K562 (cell line): ENCODE data around the gene MYLIP. TPM values are rescaled to one million over a fixed set of nuclear protein-coding genes. Genes with fewer than 3 reads are reported as not detected.

Experiments used
- SP1 ChIP-seq: sonication (generic); formaldehyde crosslinking; IDR thresholded peaks from 2 replicates; pipeline ENCODE4 v1.8.1; 2022; ENCODE audit warnings: mild to moderate bottlenecking, missing genetic modification reagents
- ZNF217 ChIP-seq: sonication (generic); formaldehyde crosslinking; IDR thresholded peaks from 2 replicates; pipeline ENCODE4 v1.8.0; 2022; ENCODE audit warnings: mild to moderate bottlenecking, missing genetic modification reagents
- ZNF830 ChIP-seq: fragments of 250-450 bp; sonication (Bioruptor Pico); IDR thresholded peaks from 2 replicates; pipeline ENCODE4 v1.5.0; 2021; ENCODE audit warnings: mild to moderate bottlenecking
- polyA plus RNA-seq, 8 experiments: library from polyadenylated mRNA; depleted of rRNA in 4 of 8; stranded (reverse) in 5 of 8; unstranded in 3 of 8; fragments of >200 nt; fragmentation: Nextera tagmentation in 2 of 8; fragmentation: Illumina TruSeq in 1 of 8; extraction: Ambion mirVana in 2 of 8; extraction: Trizol in 1 of 8; gene quantifications; 2 replicates each; pipeline versions ENCODE4 v1.2.1 to v1.2.3, GENCODE V29; 2011 to 2014; ENCODE audit warnings: inconsistent platforms in 1 of 8, missing spikeins in 1 of 8
- total RNA-seq, 7 experiments: library from RNA; depleted of rRNA in 6 of 7; stranded (reverse); fragments of >200 nt in 6 of 7; fragmentation: Illumina TruSeq in 2 of 7; extraction: Trizol in 2 of 7; gene quantifications; 2 replicates each; pipeline versions ENCODE4 v1.2.1 to v1.2.3, GENCODE V29; 2011 to 2021; ENCODE audit warnings: low replicate concordance in 1 of 7
- TF ChIP-seq, protein P1 (sequence below), 2 experiments: fragments of 450-650 bp in 1 of 2; sonication (generic) in 1 of 2; formaldehyde crosslinking in 1 of 2; IDR thresholded peaks in 1 of 2; conservative IDR thresholded peaks in 1 of 2; 2 replicates each; pipeline versions ENCODE4 v1.6.1 to v1.8.1; 2016 to 2023; ENCODE audit warnings: mild to moderate bottlenecking in 2 of 2, moderate library complexity in 2 of 2, inconsistent platforms in 1 of 2, missing genetic modification reagents in 1 of 2
- TF ChIP-seq, protein P2 (sequence below): sonication (generic); formaldehyde crosslinking; IDR thresholded peaks from 2 replicates; pipeline ENCODE4 v1.8.0; 2023; ENCODE audit warnings: missing genetic modification reagents, mild to moderate bottlenecking, borderline replicate concordance
- TF ChIP-seq, protein P3 (sequence below): fragments of 450-650 bp; IDR thresholded peaks from 2 replicates; pipeline ENCODE4 v1.6.1; 2017; ENCODE audit warnings: antibody characterized with exemption, mild to moderate bottlenecking
- TF ChIP-seq, protein P4 (sequence below): fragments of 250-450 bp; sonication (Bioruptor Pico); IDR thresholded peaks from 2 replicates; pipeline ENCODE4 v1.5.0; 2020; ENCODE audit warnings: mild to moderate bottlenecking
- TF ChIP-seq, protein P5 (sequence below): fragments of 450-650 bp; IDR thresholded peaks from 2 replicates; pipeline ENCODE4 v1.6.1; 2016; ENCODE audit warnings: mild to moderate bottlenecking
- TF ChIP-seq, protein P6 (sequence below): fragments of 450-650 bp; conservative IDR thresholded peaks from 2 replicates; pipeline ENCODE4 v1.6.1; 2016; ENCODE audit warnings: missing genetic modification characterization, low read depth, mild to moderate bottlenecking, missing compliant biosample characterization, moderate library complexity

Gene MYLIP
- total and polyA plus RNA-seq, 9 of the 15 experiments (the other 6 are each of a cell fraction or from before 2014, with no cell fraction given): 10.8 to 43.5 (median 31.5) TPM

DNA sequence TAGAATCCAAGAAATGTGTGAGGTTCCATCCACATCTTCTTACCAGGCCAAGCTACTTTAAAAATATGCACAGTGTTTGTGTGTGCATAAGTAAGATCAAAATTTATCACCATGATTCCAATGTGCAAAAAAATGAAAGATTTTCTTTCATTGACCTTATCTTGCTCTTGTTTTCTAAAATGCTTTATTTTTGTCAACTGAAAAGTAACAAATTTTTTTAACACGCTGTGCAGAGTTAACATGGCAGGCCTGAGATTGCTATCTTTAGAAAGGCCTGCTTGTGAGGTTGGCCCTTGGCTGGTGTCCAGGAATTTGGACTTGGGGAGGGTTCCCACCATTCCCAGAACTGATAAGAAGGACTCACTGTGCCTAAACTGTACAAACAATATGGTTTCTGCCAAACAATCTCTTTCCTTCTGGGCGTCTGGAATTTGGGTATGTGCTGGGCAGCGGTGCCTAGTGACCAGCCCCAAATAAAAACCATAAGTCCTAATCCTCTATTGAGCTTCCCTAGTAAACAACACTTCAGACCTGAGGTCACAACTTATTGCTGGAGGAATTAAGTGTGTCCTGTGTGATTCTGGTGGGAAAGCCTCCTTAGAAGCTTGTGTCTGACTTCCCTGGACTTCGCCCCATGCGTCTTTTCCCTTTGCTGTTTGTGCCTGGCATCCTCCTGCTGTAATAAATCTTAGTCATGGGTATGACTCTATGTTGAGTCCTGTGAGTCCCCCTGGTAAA lies 19.8 kb upstream of the MYLIP start (continued):
- TF ChIP-seq, protein P1, sequence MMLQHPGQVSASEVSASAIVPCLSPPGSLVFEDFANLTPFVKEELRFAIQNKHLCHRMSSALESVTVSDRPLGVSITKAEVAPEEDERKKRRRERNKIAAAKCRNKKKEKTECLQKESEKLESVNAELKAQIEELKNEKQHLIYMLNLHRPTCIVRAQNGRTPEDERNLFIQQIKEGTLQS (IDR thresholded peaks at IDR 0.05): no peak; the same call in 1 of the 2 replicates
- TF ChIP-seq, protein P1 (CRISPR knock-in tag; conservative IDR thresholded peaks at IDR 0.05): no peak
- TF ChIP-seq, protein P2, sequence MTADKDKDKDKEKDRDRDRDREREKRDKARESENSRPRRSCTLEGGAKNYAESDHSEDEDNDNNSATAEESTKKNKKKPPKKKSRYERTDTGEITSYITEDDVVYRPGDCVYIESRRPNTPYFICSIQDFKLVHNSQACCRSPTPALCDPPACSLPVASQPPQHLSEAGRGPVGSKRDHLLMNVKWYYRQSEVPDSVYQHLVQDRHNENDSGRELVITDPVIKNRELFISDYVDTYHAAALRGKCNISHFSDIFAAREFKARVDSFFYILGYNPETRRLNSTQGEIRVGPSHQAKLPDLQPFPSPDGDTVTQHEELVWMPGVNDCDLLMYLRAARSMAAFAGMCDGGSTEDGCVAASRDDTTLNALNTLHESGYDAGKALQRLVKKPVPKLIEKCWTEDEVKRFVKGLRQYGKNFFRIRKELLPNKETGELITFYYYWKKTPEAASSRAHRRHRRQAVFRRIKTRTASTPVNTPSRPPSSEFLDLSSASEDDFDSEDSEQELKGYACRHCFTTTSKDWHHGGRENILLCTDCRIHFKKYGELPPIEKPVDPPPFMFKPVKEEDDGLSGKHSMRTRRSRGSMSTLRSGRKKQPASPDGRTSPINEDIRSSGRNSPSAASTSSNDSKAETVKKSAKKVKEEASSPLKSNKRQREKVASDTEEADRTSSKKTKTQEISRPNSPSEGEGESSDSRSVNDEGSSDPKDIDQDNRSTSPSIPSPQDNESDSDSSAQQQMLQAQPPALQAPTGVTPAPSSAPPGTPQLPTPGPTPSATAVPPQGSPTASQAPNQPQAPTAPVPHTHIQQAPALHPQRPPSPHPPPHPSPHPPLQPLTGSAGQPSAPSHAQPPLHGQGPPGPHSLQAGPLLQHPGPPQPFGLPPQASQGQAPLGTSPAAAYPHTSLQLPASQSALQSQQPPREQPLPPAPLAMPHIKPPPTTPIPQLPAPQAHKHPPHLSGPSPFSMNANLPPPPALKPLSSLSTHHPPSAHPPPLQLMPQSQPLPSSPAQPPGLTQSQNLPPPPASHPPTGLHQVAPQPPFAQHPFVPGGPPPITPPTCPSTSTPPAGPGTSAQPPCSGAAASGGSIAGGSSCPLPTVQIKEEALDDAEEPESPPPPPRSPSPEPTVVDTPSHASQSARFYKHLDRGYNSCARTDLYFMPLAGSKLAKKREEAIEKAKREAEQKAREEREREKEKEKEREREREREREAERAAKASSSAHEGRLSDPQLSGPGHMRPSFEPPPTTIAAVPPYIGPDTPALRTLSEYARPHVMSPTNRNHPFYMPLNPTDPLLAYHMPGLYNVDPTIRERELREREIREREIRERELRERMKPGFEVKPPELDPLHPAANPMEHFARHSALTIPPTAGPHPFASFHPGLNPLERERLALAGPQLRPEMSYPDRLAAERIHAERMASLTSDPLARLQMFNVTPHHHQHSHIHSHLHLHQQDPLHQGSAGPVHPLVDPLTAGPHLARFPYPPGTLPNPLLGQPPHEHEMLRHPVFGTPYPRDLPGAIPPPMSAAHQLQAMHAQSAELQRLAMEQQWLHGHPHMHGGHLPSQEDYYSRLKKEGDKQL: no peak
- TF ChIP-seq ZNF830 (CRISPR knock-in tag) (no peak), SP1 (CRISPR knock-in tag) (peak; percentile 56; the same call in 1 of the 2 replicates), ZNF217 (CRISPR knock-in tag) (no peak)
- TF ChIP-seq, protein P3, sequence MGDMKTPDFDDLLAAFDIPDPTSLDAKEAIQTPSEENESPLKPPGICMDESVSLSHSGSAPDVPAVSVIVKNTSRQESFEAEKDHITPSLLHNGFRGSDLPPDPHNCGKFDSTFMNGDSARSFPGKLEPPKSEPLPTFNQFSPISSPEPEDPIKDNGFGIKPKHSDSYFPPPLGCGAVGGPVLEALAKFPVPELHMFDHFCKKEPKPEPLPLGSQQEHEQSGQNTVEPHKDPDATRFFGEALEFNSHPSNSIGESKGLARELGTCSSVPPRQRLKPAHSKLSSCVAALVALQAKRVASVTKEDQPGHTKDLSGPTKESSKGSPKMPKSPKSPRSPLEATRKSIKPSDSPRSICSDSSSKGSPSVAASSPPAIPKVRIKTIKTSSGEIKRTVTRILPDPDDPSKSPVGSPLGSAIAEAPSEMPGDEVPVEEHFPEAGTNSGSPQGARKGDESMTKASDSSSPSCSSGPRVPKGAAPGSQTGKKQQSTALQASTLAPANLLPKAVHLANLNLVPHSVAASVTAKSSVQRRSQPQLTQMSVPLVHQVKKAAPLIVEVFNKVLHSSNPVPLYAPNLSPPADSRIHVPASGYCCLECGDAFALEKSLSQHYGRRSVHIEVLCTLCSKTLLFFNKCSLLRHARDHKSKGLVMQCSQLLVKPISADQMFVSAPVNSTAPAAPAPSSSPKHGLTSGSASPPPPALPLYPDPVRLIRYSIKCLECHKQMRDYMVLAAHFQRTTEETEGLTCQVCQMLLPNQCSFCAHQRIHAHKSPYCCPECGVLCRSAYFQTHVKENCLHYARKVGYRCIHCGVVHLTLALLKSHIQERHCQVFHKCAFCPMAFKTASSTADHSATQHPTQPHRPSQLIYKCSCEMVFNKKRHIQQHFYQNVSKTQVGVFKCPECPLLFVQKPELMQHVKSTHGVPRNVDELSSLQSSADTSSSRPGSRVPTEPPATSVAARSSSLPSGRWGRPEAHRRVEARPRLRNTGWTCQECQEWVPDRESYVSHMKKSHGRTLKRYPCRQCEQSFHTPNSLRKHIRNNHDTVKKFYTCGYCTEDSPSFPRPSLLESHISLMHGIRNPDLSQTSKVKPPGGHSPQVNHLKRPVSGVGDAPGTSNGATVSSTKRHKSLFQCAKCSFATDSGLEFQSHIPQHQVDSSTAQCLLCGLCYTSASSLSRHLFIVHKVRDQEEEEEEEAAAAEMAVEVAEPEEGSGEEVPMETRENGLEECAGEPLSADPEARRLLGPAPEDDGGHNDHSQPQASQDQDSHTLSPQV: peak; percentile 97
- TF ChIP-seq, protein P4, sequence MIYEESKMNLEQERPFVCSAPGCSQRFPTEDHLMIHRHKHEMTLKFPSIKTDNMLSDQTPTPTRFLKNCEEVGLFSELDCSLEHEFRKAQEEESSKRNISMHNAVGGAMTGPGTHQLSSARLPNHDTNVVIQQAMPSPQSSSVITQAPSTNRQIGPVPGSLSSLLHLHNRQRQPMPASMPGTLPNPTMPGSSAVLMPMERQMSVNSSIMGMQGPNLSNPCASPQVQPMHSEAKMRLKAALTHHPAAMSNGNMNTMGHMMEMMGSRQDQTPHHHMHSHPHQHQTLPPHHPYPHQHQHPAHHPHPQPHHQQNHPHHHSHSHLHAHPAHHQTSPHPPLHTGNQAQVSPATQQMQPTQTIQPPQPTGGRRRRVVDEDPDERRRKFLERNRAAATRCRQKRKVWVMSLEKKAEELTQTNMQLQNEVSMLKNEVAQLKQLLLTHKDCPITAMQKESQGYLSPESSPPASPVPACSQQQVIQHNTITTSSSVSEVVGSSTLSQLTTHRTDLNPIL (CRISPR knock-in tag): no peak
- TF ChIP-seq, protein P5, sequence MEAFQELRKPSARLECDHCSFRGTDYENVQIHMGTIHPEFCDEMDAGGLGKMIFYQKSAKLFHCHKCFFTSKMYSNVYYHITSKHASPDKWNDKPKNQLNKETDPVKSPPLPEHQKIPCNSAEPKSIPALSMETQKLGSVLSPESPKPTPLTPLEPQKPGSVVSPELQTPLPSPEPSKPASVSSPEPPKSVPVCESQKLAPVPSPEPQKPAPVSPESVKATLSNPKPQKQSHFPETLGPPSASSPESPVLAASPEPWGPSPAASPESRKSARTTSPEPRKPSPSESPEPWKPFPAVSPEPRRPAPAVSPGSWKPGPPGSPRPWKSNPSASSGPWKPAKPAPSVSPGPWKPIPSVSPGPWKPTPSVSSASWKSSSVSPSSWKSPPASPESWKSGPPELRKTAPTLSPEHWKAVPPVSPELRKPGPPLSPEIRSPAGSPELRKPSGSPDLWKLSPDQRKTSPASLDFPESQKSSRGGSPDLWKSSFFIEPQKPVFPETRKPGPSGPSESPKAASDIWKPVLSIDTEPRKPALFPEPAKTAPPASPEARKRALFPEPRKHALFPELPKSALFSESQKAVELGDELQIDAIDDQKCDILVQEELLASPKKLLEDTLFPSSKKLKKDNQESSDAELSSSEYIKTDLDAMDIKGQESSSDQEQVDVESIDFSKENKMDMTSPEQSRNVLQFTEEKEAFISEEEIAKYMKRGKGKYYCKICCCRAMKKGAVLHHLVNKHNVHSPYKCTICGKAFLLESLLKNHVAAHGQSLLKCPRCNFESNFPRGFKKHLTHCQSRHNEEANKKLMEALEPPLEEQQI: peak; percentile 76; the same call in 1 of the 2 replicates
- TF ChIP-seq, protein P6, sequence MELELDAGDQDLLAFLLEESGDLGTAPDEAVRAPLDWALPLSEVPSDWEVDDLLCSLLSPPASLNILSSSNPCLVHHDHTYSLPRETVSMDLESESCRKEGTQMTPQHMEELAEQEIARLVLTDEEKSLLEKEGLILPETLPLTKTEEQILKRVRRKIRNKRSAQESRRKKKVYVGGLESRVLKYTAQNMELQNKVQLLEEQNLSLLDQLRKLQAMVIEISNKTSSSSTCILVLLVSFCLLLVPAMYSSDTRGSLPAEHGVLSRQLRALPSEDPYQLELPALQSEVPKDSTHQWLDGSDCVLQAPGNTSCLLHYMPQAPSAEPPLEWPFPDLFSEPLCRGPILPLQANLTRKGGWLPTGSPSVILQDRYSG (tag): peak; percentile 89
